ENCODE measurements around the gene PRPF6.

- TF ChIP-seq CTCF (conservative IDR thresholded peaks at IDR 0.05; ENCODE audit: low read length): no peak
- no peak for TF ChIP-seq EZH2phosphoT487 (IDR thresholded peaks at IDR 0.05; ENCODE audit: borderline replicate concordance, low read depth, low read length)
Observed at GRCh38 chr20:64049060-64049877, 68.3 kb downstream of the PRPF6 start, which contains the start of gene SOX18.
